ENCODE results near the gene PLXNA4. TPM values are rescaled to one million over a fixed set of nuclear protein-coding genes. Genes with fewer than 3 reads are reported as not detected.

Gene PLXNA4
- total and polyA plus RNA-seq, 2 experiments from 2014 or later = 0.08 to 0.80 TPM

- no peaks in the 10 kb centered on the region for H3K36me3 Mint-ChIP-seq (ENCODE audit: low read depth)
- H3K4me3 ChIP-seq = no peak overlapping the region
- no peaks in the 10 kb centered on the region for H3K79me2 ChIP-seq (replicated peaks; ENCODE audit: insufficient read depth)
- H4K20me1 ChIP-seq (replicated peaks; ENCODE audit: insufficient read depth) = no peaks in the 10 kb centered on the region
- ATAC-seq (no peak), DNase-seq (ENCODE audit: low spot score) (no peak)
- H3K4me1 Mint-ChIP-seq = peaks cover 15% of the 10 kb centered on the region
- no peaks in the 10 kb centered on the region for H3F3A ChIP-seq (replicated peaks; ENCODE audit: low read depth)
- H3K9me2 ChIP-seq (ENCODE audit: insufficient read depth) = no peaks in the 10 kb centered on the region
- H3K9me3 Mint-ChIP-seq = no peaks in the 10 kb centered on the region
- H3K4me2 ChIP-seq = no peak overlapping the region
- no peaks in the 10 kb centered on the region for H3K4me1 ChIP-seq (ENCODE audit: insufficient read depth)
- TF ChIP-seq POLR2AphosphoS5 (IDR thresholded peaks at IDR 0.05; ENCODE audit: low read depth) (no peak), JUNB (IDR thresholded peaks at IDR 0.05; ENCODE audit: unreplicated experiment) (no peak), CREB1 (CRISPR knock-in tag; IDR thresholded peaks at IDR 0.05; ENCODE audit: low read depth) (no peak), ETS1 (IDR thresholded peaks at IDR 0.05) (no peak), ZNF331 (CRISPR knock-in tag; IDR thresholded peaks at IDR 0.05; ENCODE audit: low read depth) (no peak), CTCF (conservative IDR thresholded peaks at IDR 0.05; ENCODE audit: low read depth in 2 of 2) (no peak), EZH2 (IDR thresholded peaks at IDR 0.05; ENCODE audit: low read depth, unreplicated experiment) (no peak), ZNF114 (CRISPR knock-in tag; IDR thresholded peaks at IDR 0.05) (no peak), EZH2phosphoT487 (IDR thresholded peaks at IDR 0.05; ENCODE audit: unreplicated experiment) (no peak), STAT1 (IDR thresholded peaks at IDR 0.05; ENCODE audit: unreplicated experiment) (no peak), NANOG (IDR thresholded peaks at IDR 0.05; ENCODE audit: borderline replicate concordance) (no peak)
- TF ChIP-seq, protein P1, sequence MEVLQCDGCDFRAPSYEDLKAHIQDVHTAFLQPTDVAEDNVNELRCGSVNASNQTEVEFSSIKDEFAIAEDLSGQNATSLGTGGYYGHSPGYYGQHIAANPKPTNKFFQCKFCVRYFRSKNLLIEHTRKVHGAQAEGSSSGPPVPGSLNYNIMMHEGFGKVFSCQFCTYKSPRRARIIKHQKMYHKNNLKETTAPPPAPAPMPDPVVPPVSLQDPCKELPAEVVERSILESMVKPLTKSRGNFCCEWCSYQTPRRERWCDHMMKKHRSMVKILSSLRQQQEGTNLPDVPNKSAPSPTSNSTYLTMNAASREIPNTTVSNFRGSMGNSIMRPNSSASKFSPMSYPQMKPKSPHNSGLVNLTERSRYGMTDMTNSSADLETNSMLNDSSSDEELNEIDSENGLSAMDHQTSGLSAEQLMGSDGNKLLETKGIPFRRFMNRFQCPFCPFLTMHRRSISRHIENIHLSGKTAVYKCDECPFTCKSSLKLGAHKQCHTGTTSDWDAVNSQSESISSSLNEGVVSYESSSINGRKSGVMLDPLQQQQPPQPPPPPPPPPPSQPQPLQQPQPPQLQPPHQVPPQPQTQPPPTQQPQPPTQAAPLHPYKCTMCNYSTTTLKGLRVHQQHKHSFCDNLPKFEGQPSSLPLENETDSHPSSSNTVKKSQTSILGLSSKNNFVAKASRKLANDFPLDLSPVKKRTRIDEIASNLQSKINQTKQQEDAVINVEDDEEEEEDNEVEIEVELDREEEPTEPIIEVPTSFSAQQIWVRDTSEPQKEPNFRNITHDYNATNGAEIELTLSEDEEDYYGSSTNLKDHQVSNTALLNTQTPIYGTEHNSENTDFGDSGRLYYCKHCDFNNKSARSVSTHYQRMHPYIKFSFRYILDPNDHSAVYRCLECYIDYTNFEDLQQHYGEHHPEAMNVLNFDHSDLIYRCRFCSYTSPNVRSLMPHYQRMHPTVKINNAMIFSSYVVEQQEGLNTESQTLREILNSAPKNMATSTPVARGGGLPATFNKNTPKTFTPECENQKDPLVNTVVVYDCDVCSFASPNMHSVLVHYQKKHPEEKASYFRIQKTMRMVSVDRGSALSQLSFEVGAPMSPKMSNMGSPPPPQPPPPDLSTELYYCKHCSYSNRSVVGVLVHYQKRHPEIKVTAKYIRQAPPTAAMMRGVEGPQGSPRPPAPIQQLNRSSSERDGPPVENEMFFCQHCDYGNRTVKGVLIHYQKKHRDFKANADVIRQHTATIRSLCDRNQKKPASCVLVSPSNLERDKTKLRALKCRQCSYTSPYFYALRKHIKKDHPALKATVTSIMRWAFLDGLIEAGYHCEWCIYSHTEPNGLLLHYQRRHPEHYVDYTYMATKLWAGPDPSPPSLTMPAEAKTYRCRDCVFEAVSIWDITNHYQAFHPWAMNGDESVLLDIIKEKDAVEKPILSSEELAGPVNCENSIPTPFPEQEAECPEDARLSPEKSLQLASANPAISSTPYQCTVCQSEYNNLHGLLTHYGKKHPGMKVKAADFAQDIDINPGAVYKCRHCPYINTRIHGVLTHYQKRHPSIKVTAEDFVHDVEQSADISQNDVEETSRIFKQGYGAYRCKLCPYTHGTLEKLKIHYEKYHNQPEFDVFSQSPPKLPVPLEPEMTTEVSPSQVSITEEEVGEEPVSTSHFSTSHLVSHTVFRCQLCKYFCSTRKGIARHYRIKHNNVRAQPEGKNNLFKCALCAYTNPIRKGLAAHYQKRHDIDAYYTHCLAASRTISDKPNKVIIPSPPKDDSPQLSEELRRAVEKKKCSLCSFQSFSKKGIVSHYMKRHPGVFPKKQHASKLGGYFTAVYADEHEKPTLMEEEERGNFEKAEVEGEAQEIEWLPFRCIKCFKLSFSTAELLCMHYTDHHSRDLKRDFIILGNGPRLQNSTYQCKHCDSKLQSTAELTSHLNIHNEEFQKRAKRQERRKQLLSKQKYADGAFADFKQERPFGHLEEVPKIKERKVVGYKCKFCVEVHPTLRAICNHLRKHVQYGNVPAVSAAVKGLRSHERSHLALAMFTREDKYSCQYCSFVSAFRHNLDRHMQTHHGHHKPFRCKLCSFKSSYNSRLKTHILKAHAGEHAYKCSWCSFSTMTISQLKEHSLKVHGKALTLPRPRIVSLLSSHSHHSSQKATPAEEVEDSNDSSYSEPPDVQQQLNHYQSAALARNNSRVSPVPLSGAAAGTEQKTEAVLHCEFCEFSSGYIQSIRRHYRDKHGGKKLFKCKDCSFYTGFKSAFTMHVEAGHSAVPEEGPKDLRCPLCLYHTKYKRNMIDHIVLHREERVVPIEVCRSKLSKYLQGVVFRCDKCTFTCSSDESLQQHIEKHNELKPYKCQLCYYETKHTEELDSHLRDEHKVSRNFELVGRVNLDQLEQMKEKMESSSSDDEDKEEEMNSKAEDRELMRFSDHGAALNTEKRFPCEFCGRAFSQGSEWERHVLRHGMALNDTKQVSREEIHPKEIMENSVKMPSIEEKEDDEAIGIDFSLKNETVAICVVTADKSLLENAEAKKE (CRISPR knock-in tag; IDR thresholded peaks at IDR 0.05) = no peak
- TF ChIP-seq, protein P2, sequence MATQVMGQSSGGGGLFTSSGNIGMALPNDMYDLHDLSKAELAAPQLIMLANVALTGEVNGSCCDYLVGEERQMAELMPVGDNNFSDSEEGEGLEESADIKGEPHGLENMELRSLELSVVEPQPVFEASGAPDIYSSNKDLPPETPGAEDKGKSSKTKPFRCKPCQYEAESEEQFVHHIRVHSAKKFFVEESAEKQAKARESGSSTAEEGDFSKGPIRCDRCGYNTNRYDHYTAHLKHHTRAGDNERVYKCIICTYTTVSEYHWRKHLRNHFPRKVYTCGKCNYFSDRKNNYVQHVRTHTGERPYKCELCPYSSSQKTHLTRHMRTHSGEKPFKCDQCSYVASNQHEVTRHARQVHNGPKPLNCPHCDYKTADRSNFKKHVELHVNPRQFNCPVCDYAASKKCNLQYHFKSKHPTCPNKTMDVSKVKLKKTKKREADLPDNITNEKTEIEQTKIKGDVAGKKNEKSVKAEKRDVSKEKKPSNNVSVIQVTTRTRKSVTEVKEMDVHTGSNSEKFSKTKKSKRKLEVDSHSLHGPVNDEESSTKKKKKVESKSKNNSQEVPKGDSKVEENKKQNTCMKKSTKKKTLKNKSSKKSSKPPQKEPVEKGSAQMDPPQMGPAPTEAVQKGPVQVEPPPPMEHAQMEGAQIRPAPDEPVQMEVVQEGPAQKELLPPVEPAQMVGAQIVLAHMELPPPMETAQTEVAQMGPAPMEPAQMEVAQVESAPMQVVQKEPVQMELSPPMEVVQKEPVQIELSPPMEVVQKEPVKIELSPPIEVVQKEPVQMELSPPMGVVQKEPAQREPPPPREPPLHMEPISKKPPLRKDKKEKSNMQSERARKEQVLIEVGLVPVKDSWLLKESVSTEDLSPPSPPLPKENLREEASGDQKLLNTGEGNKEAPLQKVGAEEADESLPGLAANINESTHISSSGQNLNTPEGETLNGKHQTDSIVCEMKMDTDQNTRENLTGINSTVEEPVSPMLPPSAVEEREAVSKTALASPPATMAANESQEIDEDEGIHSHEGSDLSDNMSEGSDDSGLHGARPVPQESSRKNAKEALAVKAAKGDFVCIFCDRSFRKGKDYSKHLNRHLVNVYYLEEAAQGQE (IDR thresholded peaks at IDR 0.05; ENCODE audit: unreplicated experiment) = no peak
- H3K4me3 Mint-ChIP-seq = no peak overlapping the region
- no peaks in the 10 kb centered on the region for H3K27me3 ChIP-seq (ENCODE audit: insufficient read depth)
- H3K27me3 Mint-ChIP-seq (ENCODE audit: insufficient read depth, low read depth, poor library complexity) = peaks cover 8% of the 10 kb centered on the region
- no peak overlapping the region for H3K27ac ChIP-seq (ENCODE audit: low read depth)
- no peak overlapping the region for H3K27ac Mint-ChIP-seq
- H3K36me3 ChIP-seq (ENCODE audit: insufficient read depth) = no peaks in the 10 kb centered on the region
- no peak overlapping the region; the same call in 1 of the 2 replicates for H2AFZ ChIP-seq
Measured at GRCh38 chr7:132161533-132161915, 414.7 kb downstream of the PLXNA4 start.

Measured in GM23338 (cell line).